ENCODE measurements around the gene C7orf25.

C7orf25 gene

GRCh38 chr7:42914421-42915045 lies 2.7 kb upstream of the C7orf25 start:
- no peak for TF ChIP-seq CTCF (IDR thresholded peaks at IDR 0.05; ENCODE audit: low read depth, low read length, missing control alignments)
- Histone ChIP-seq H3K27ac (peak overlapping the region; percentile 51), H3K27me3 (replicated peaks) (no peaks in the 10 kb centered on the region), H3K36me3 (replicated peaks) (peaks cover 20% of the 10 kb centered on the region), H3K4me3 (ENCODE audit: low read depth, low read length) (no peak overlapping the region)
- in situ Hi-C loops (cut with HindIII; ENCODE audit: low pct_ligation_motif_present, low sequenced_read_pairs): no loop called here
- DNase-seq: no peak

- Histone ChIP-seq H3K36me3 (replicated peaks) (peaks cover 18% of the 10 kb centered on the region), H3K4me3 (ENCODE audit: low read depth, low read length) (no peak overlapping the region), H3K27ac (peak overlapping the region; percentile 53), H3K27me3 (replicated peaks) (no peaks in the 10 kb centered on the region)
- TF ChIP-seq CTCF (IDR thresholded peaks at IDR 0.05; ENCODE audit: low read depth, low read length, missing control alignments): no peak
- DNase-seq: no peak
- in situ Hi-C loops (cut with HindIII; ENCODE audit: low pct_ligation_motif_present, low sequenced_read_pairs): no loop called here
Measured at GRCh38 chr7:42914009-42914408, 2.1 kb upstream of the C7orf25 start.

GRCh38 chr7:42913591-42913990 lies 1.7 kb upstream of the C7orf25 start:
- TF ChIP-seq CTCF (IDR thresholded peaks at IDR 0.05; ENCODE audit: low read depth, low read length, missing control alignments): no peak

GRCh38 chr7:42910306-42910705 lies 1.6 kb downstream of the C7orf25 start:
- in situ Hi-C loops (cut with HindIII; ENCODE audit: low pct_ligation_motif_present, low sequenced_read_pairs): no loop called here
- H3K4me3 ChIP-seq (ENCODE audit: low read depth, low read length): no peak overlapping the region

More at GRCh38 chr7:42913591-42913990, 1.7 kb upstream of the C7orf25 start:
- Histone ChIP-seq H3K36me3 (replicated peaks) (peaks cover 18% of the 10 kb centered on the region), H3K4me3 (ENCODE audit: low read depth, low read length) (no peak overlapping the region), H3K27ac (peak overlapping the region; percentile 53), H3K27me3 (replicated peaks) (no peaks in the 10 kb centered on the region)
- no peak for DNase-seq
- in situ Hi-C loops (cut with HindIII; ENCODE audit: low pct_ligation_motif_present, low sequenced_read_pairs): no loop called here

GRCh38 chr7:42907316-42907715 lies 4.6 kb downstream of the C7orf25 start:
- no peak for DNase-seq
- in situ Hi-C loops (cut with HindIII; ENCODE audit: low pct_ligation_motif_present, low sequenced_read_pairs): no loop called here
- Histone ChIP-seq H3K27me3 (replicated peaks) (no peaks in the 10 kb centered on the region), H3K4me3 (ENCODE audit: low read depth, low read length) (no peak overlapping the region), H3K36me3 (replicated peaks) (no peaks in the 10 kb centered on the region), H3K27ac (no peak overlapping the region)
- TF ChIP-seq CTCF (IDR thresholded peaks at IDR 0.05; ENCODE audit: low read depth, low read length, missing control alignments): no peak

More at GRCh38 chr7:42910306-42910705, 1.6 kb downstream of the C7orf25 start:
- Histone ChIP-seq H3K27ac (no peak overlapping the region), H3K27me3 (replicated peaks) (no peaks in the 10 kb centered on the region), H3K36me3 (replicated peaks) (no peaks in the 10 kb centered on the region)
- no peak for TF ChIP-seq CTCF (IDR thresholded peaks at IDR 0.05; ENCODE audit: low read depth, low read length, missing control alignments)
- no peak for DNase-seq

- Histone ChIP-seq H3K36me3 (replicated peaks) (no peaks in the 10 kb centered on the region), H3K4me3 (ENCODE audit: low read depth, low read length) (no peak overlapping the region), H3K27me3 (replicated peaks) (no peaks in the 10 kb centered on the region), H3K27ac (no peak overlapping the region)
- in situ Hi-C loops (cut with HindIII; ENCODE audit: low pct_ligation_motif_present, low sequenced_read_pairs): no loop called here
- DNase-seq: no peak
- TF ChIP-seq CTCF (IDR thresholded peaks at IDR 0.05; ENCODE audit: low read depth, low read length, missing control alignments): no peak
Measured at GRCh38 chr7:42906181-42906580, 5.7 kb downstream of the C7orf25 start.
